ENCODE data around the gene CCDC80.

DNA sequence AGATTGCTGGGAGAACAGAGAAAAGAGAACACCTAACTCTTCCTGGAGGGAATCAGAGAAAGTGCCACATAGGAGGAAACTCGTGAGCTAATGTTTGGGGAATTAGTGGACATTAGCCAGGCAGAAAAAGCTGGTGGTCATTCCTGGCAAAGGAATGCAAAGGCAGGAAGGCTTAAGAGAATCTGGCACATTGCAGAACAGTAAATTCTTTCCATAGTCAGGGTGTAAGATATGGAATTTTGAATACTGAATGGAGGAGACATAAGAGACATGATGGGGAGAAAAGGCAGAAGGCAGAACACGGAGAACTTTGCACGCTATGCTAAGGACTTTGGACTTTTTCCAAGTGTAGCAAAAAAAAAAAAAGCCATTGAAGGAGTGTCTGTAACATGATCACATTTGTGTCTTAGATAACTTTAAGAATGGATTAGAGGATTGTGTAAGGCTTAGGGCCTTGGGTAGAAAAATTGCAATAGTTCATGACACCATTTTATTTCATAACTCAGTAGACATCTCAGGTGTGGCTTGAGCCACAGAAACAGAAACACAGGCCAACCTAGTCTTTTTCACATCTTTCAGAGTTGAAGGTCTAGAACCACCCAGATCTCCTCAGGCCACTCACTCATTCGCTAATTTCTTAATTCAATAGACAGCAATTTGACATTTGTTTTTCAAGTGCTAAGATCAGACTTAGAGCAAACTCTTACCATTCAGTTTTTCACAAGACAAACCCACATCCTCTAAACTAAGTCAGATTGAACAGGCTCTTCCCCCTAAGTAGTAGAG, 31.2 kb upstream of the CCDC80 start:
- TF ChIP-seq POLR2AphosphoS5 (IDR thresholded peaks at IDR 0.05; ENCODE audit: borderline replicate concordance, low read depth, low read length) (no peak), EZH2 (IDR thresholded peaks at IDR 0.05) (no peak)
